Stimulated activated naive CD8-positive, alpha-beta T cell treated with anti-CD3 and anti-CD28 coated beads, Interleukin-15, Interleukin-2, amounts not matched to agents 100 ng/mL and 50 ng/mL, for 24 hours (primary cell): ENCODE data around the gene MTMR1.

ENCODE experiments used
- H3K27ac Mint-ChIP-seq: one replicate; pipeline ENCODE4 v1.8.0; 2021; ENCODE audit warnings: mild to moderate bottlenecking, mixed read lengths
- H3K27me3 Mint-ChIP-seq: one replicate; pipeline ENCODE4 v1.8.0; 2021; ENCODE audit warnings: mixed read lengths
- H3K36me3 Mint-ChIP-seq: one replicate; pipeline ENCODE4 v1.8.0; 2021; ENCODE audit warnings: low read depth, mixed read lengths
- H3K4me1 Mint-ChIP-seq: one replicate; pipeline ENCODE4 v1.8.0; 2021; ENCODE audit warnings: low read depth, mixed read lengths
- H3K4me3 Mint-ChIP-seq: one replicate; pipeline ENCODE4 v1.8.0; 2021; ENCODE audit warnings: mild to moderate bottlenecking, mixed read lengths
- H3K9me3 Mint-ChIP-seq: one replicate; pipeline ENCODE4 v1.8.0; 2021; ENCODE audit warnings: mixed read lengths

The MTMR1 gene

DNA sequence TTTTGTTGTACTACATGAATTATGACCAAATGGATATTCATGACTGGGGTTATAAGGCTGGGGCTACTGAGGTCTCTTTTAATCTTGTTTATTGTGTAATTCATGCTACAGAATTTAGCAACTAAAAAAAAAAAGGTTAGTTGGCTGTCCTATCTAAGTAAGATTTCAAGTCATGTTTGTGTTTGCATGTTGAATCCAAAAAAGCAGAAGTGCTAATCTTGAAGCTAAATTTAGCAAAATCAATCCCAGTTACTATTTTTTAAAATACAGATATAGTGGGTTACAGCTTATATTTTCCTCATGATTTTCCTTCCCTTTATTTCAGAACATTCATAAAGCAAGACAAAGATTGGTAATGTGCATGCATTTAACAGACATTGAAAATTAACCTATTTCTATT, 19.4 kb downstream of the MTMR1 start:
- Mint-ChIP-seq H3K4me1 (peaks cover 54% of the 10 kb centered on the region), H3K36me3 (peaks cover 10% of the 10 kb centered on the region), H3K27me3 (no peaks in the 10 kb centered on the region), H3K27ac (peak overlapping the region; percentile 55), H3K4me3 (no peak overlapping the region), H3K9me3 (no peaks in the 10 kb centered on the region)

DNA sequence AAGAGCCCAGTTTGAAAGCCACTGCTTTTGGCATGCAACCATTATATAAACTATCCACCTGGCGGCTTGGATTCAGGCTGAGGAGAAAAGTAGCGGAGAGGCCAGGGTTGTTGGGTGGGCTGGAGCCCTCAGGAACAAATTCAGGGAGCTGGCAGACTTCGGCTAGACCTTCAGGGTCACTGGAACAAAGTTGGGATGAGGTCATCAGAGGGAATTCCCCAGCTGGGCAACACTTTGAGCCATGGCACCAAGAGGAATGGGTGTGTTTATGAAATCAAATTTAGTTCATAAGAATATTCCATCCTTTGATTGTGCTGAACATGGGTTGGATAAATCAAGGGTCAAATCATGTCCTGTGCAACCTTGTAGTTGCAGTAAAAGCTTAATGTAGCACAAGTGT, 22.0 kb downstream of the MTMR1 start:
- Mint-ChIP-seq H3K9me3 (no peaks in the 10 kb centered on the region), H3K36me3 (no peaks in the 10 kb centered on the region), H3K27ac (no peak overlapping the region), H3K27me3 (no peaks in the 10 kb centered on the region), H3K4me3 (no peak overlapping the region), H3K4me1 (peaks cover 39% of the 10 kb centered on the region)

DNA sequence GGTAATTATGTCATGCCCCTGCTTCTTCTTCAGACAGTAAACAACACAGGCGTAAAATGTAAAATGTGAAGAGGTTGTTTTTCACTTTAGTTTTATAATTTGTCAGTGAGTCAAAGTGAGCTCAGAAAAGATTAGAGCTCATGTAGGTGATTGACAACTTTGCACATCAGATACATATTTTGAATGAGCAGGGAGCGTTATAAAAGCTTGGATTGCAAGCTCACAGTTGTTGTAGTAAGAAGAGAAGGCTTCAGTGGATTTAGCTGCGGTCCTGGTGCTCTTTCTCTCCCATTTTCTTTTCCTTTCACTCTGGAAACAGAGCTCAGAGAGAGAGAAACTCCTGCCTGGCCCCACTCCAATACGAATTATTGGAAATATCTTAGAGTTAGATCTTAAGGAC, 26.4 kb downstream of the MTMR1 start:
- Mint-ChIP-seq H3K9me3 (no peaks in the 10 kb centered on the region), H3K27ac (no peak overlapping the region), H3K4me3 (no peak overlapping the region), H3K27me3 (no peaks in the 10 kb centered on the region), H3K4me1 (peaks cover 19% of the 10 kb centered on the region), H3K36me3 (peaks cover 11% of the 10 kb centered on the region)

- no peak overlapping the region for H3K27ac Mint-ChIP-seq
- no peaks in the 10 kb centered on the region for H3K9me3 Mint-ChIP-seq
- peaks cover 54% of the 10 kb centered on the region for H3K36me3 Mint-ChIP-seq
- H3K27me3 Mint-ChIP-seq, result no peaks in the 10 kb centered on the region
- peaks cover 18% of the 10 kb centered on the region for H3K4me1 Mint-ChIP-seq
- H3K4me3 Mint-ChIP-seq, result no peak overlapping the region
Observed at GRCh38 chrX:150729956-150730355, 36.8 kb downstream of the MTMR1 start.

DNA sequence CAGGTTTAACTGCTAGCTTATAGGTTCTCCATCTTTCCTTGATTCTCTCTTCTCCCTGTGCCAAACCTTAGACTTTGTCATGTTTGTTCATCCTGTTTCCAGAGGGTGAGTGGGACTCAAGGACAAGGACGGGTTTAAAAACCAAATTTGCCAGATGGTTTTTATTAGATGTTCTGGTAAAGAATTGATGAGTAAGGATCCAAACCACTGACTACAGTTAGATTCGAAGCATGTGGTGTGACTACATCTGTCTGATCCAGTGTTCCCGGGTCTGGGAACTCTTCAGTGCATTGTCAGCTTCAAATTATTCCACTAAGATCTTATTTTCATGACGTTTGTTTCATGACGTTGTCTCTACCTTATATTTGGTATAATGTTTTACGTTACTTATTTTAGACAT, 37.5 kb downstream of the MTMR1 start:
- Mint-ChIP-seq H3K4me3 (no peak overlapping the region), H3K36me3 (peaks cover 61% of the 10 kb centered on the region), H3K9me3 (no peaks in the 10 kb centered on the region), H3K4me1 (peaks cover 22% of the 10 kb centered on the region), H3K27ac (no peak overlapping the region), H3K27me3 (no peaks in the 10 kb centered on the region)

- no peak overlapping the region for H3K4me3 Mint-ChIP-seq
- no peaks in the 10 kb centered on the region for H3K27me3 Mint-ChIP-seq
- no peaks in the 10 kb centered on the region for H3K9me3 Mint-ChIP-seq
- peaks cover 61% of the 10 kb centered on the region for H3K36me3 Mint-ChIP-seq
- H3K27ac Mint-ChIP-seq, result peak overlapping the region; percentile 83
- peaks cover 29% of the 10 kb centered on the region for H3K4me1 Mint-ChIP-seq
Observed at GRCh38 chrX:150731795-150732194, 38.6 kb downstream of the MTMR1 start.

- H3K27ac Mint-ChIP-seq, result no peak overlapping the region
Observed at GRCh38 chrX:150736475-150736874, 43.3 kb downstream of the MTMR1 start.

GRCh38 chrX:150752124-150752523, 58.9 kb downstream of the MTMR1 start:
- Mint-ChIP-seq H3K27me3 (no peaks in the 10 kb centered on the region), H3K4me3 (no peak overlapping the region), H3K4me1 (peaks cover 15% of the 10 kb centered on the region), H3K9me3 (no peaks in the 10 kb centered on the region), H3K36me3 (peaks cover 17% of the 10 kb centered on the region), H3K27ac (no peak overlapping the region)

More at GRCh38 chrX:150736475-150736874, 43.3 kb downstream of the MTMR1 start:
- no peaks in the 10 kb centered on the region for H3K9me3 Mint-ChIP-seq
- H3K4me1 Mint-ChIP-seq, result peaks cover 27% of the 10 kb centered on the region
- no peak overlapping the region for H3K4me3 Mint-ChIP-seq
- H3K27me3 Mint-ChIP-seq, result no peaks in the 10 kb centered on the region
- peaks cover 69% of the 10 kb centered on the region for H3K36me3 Mint-ChIP-seq

- H3K36me3 Mint-ChIP-seq, result peaks cover 17% of the 10 kb centered on the region
- H3K4me3 Mint-ChIP-seq, result no peak overlapping the region
- H3K27ac Mint-ChIP-seq, result no peak overlapping the region
Observed at GRCh38 chrX:150753357-150753756, 60.2 kb downstream of the MTMR1 start.

GRCh38 chrX:150753968-150754367, 60.8 kb downstream of the MTMR1 start:
- H3K4me3 Mint-ChIP-seq, result no peak overlapping the region
- peaks cover 21% of the 10 kb centered on the region for H3K36me3 Mint-ChIP-seq
- H3K9me3 Mint-ChIP-seq, result no peaks in the 10 kb centered on the region

More at GRCh38 chrX:150753357-150753756, 60.2 kb downstream of the MTMR1 start:
- Mint-ChIP-seq H3K27me3 (no peaks in the 10 kb centered on the region), H3K4me1 (peaks cover 15% of the 10 kb centered on the region), H3K9me3 (no peaks in the 10 kb centered on the region)

DNA sequence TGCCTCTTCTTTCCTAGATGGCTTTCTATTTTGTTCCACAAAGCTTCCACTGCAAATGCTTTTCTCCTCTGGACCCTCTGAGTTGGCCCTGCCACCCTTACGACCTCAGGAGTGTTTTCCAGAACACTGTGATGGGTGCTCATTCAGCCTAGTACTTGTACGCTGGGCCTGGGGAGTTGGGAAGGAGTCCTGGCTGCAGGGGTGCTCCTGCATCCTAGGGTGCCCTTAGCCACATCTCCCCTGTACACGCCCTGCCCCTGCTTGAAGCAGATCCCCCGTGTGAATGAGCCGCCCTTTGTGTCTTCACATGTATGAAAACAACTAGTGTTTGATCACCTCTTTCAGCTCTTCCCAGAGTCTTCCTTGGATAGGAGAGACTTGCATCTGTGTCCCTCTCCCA, 64.2 kb downstream of the MTMR1 start:
- Mint-ChIP-seq H3K27me3 (no peaks in the 10 kb centered on the region), H3K36me3 (peaks cover 21% of the 10 kb centered on the region), H3K9me3 (no peaks in the 10 kb centered on the region), H3K27ac (no peak overlapping the region), H3K4me1 (peaks cover 15% of the 10 kb centered on the region), H3K4me3 (no peak overlapping the region)

More at GRCh38 chrX:150753968-150754367, 60.8 kb downstream of the MTMR1 start:
- Mint-ChIP-seq H3K4me1 (peaks cover 15% of the 10 kb centered on the region), H3K27me3 (no peaks in the 10 kb centered on the region), H3K27ac (peak overlapping the region; percentile 40)

GRCh38 chrX:150759568-150760416, 66.6 kb downstream of the MTMR1 start:
- H3K4me1 Mint-ChIP-seq, result peaks cover 6% of the 10 kb centered on the region
- H3K4me3 Mint-ChIP-seq, result no peak overlapping the region
- no peak overlapping the region for H3K27ac Mint-ChIP-seq
- peaks cover 7% of the 10 kb centered on the region for H3K36me3 Mint-ChIP-seq
- no peaks in the 10 kb centered on the region for H3K27me3 Mint-ChIP-seq
- no peaks in the 10 kb centered on the region for H3K9me3 Mint-ChIP-seq

- no peak overlapping the region for H3K4me3 Mint-ChIP-seq
- peak overlapping the region; percentile 58 for H3K27ac Mint-ChIP-seq
- no peaks in the 10 kb centered on the region for H3K9me3 Mint-ChIP-seq
- no peaks in the 10 kb centered on the region for H3K4me1 Mint-ChIP-seq
- no peaks in the 10 kb centered on the region for H3K27me3 Mint-ChIP-seq
- peaks cover 7% of the 10 kb centered on the region for H3K36me3 Mint-ChIP-seq
Observed at GRCh38 chrX:150761176-150761818, 68.1 kb downstream of the MTMR1 start.

DNA sequence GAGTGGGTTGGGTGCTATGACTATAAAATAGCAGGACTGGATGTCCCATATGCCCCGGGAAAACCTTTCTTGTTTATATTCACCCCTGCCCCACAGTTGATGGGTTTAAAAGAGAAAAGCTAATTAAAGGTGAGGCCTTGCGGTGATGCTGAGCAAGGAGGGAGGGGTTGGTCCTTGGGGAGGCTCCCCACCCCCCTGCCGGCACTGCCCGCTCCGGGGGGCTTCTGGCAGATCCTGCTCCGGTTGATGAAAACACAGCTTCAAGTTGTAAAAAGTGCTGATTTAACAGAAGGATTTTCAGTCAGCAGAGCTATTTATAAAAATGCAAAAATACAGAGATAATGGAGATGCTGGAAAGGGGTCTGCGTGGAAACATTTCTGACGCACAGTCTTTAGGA, 68.6 kb downstream of the MTMR1 start:
- Mint-ChIP-seq H3K27me3 (no peaks in the 10 kb centered on the region), H3K4me3 (no peak overlapping the region), H3K36me3 (peaks cover 7% of the 10 kb centered on the region), H3K4me1 (no peaks in the 10 kb centered on the region), H3K9me3 (no peaks in the 10 kb centered on the region), H3K27ac (no peak overlapping the region)

DNA sequence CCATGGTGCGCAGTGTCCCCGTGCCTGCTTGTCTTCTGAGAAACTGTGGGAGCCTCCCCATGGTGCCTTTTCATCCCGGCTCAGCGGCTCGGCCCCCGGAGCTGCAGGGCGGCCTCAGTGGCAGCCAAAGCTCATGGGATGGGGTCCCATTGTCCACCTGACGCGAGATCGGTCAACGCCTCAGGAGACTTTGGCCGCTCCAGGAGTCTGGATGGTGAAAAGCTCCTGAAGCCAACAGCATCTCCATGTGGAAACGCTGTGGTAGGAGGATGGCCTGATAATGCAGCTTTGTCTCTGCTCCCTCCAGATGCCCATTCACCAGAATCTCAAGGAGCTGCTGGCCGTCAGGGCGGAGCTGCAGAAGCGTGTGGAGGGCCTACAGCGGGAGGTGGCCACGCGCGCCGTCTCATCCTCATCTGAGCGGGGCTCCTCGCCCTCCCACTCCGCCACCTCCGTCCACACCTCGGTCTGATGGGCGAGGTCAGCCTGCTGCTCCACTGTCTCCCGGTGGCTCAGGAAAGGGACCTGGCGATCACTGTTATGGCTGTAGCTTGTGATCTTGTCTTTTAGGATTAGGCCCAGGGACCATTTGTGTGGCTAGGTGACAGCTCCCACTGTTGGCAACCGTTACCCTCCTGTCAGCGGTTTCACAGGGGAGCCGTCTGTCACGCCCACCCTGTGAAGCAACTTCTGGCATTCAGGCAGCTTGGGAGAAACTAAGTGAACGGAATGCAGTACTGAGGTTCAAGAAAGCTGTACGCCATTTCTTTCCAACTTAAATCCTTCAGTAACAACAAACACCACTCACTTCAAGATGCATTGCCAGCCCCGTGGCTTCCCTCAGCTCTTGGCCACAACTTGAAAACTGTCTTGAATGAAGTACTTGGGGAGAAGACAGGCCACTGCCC, 69.3 kb downstream of the MTMR1 start:
- Mint-ChIP-seq H3K9me3 (no peaks in the 10 kb centered on the region), H3K4me3 (no peak overlapping the region), H3K27me3 (no peaks in the 10 kb centered on the region), H3K4me1 (no peaks in the 10 kb centered on the region), H3K36me3 (peaks cover 7% of the 10 kb centered on the region), H3K27ac (no peak overlapping the region)
